ENCODE measurements around the gene CLEC18B. TPM values are rescaled to one million over a fixed set of nuclear protein-coding genes. Genes with fewer than 3 reads are reported as not detected.
"Not testable (repeated sequence)": the region's sequence is repeated elsewhere in the genome, so short reads cannot be mapped to it uniquely, and the experiment has no call there.

The CLEC18B gene
- polyA plus RNA-seq, 1 experiment, result not detected

DNA sequence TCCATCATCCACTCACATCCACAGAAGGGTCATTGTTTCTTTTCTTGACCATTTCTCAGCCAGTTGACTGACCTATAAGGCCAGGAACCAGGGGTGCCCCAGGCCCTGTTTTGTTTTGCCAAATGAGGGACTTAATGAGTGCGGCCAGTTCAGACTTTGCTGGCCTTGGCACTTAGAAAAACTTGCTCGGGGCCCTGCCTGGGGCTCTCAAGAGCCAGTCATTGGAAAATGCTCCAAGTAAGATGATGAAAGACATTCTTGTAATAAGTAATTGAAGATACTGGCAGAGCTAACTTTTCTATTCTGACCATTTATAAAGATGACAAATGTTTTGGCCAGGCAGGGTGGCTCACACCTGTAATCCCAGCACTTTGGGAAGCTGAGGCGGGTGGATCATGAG, 29.0 kb upstream of the CLEC18B start:
- TF ChIP-seq, protein P1, sequence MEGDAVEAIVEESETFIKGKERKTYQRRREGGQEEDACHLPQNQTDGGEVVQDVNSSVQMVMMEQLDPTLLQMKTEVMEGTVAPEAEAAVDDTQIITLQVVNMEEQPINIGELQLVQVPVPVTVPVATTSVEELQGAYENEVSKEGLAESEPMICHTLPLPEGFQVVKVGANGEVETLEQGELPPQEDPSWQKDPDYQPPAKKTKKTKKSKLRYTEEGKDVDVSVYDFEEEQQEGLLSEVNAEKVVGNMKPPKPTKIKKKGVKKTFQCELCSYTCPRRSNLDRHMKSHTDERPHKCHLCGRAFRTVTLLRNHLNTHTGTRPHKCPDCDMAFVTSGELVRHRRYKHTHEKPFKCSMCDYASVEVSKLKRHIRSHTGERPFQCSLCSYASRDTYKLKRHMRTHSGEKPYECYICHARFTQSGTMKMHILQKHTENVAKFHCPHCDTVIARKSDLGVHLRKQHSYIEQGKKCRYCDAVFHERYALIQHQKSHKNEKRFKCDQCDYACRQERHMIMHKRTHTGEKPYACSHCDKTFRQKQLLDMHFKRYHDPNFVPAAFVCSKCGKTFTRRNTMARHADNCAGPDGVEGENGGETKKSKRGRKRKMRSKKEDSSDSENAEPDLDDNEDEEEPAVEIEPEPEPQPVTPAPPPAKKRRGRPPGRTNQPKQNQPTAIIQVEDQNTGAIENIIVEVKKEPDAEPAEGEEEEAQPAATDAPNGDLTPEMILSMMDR (IDR thresholded peaks at IDR 0.05; ENCODE audit: insufficient read depth, low read depth, low read length), result no peak
- ChIA-PET CTCF (no interaction called here), POLR2A (no interaction called here)
- H3K27me3 ChIP-seq (ENCODE audit: control insufficient read depth, insufficient read depth, low read length), result no peaks in the 10 kb centered on the region
- no peak overlapping the region for H3K4me3 ChIP-seq (ENCODE audit: low read depth, low read length)
- H3K36me3 ChIP-seq (ENCODE audit: control insufficient read depth, insufficient read depth, low read length), result peaks cover 16% of the 10 kb centered on the region
- no peak for DNase-seq (ENCODE audit: low read depth)

DNA sequence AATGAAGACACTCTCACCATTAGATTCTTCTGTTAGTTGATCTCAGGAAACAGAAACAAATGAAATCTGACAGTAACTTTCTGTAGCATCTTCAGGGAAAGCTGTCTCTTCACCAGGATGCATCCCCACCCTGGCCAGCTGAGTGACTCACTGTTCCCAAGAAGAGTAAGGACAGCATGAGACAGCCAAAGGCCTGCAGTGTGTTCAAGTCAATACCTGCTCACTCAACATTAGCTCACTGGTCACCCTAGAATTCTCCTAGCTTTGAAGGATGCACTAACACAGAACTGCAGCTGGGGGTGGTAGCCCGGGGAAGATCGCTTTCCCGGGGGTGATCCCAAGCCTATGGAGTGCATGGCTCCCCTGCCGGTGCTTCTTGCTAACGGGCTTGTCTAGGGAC, 28.2 kb upstream of the CLEC18B start:
- Histone ChIP-seq H3K27me3 (ENCODE audit: control insufficient read depth, insufficient read depth, low read length) (no peaks in the 10 kb centered on the region), H3K4me3 (ENCODE audit: low read depth, low read length) (no peak overlapping the region), H3K36me3 (ENCODE audit: control insufficient read depth, insufficient read depth, low read length) (peaks cover 13% of the 10 kb centered on the region)
- ChIA-PET CTCF (interaction anchor here (0.9 to 1.1 kb wide), 3 partner anchors 12 to 24 kb away, joined by 3 to 4 read pairs (median 3); no protein-coding TSS in a partner anchor), POLR2A (interaction anchor here (0.6 kb wide), 1 partner anchor 1389 kb away, joined by 4 read pairs; no protein-coding TSS in a partner anchor)
- TF ChIP-seq, protein P1 (IDR thresholded peaks at IDR 0.05; ENCODE audit: insufficient read depth, low read depth, low read length), result peak; percentile 24; the same call in 1 of the 2 replicates
- no peak for DNase-seq (ENCODE audit: low read depth)

DNA sequence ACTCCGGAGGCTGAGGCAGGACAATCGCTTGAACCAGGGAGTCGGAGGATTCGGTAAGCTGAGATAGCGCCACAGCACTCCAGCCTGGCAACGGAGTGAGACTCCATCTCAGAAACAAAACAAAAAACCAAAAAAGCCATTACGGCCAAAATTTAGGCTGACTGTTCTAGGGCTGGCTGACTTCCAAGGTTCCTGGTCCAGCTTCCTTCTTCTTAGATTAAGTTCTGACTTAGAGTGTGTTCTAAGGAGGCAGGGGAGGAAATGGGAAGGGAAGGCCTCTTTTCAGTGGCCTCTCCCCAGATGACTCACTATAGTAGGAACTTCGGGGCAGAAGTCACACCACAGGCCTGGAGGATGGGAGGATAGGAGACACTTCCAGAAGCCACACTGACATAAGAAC, 27.7 kb upstream of the CLEC18B start:
- TF ChIP-seq, protein P1 (IDR thresholded peaks at IDR 0.05; ENCODE audit: insufficient read depth, low read depth, low read length), result no peak
- peak; percentile 89 for DNase-seq (ENCODE audit: low read depth)
- POLR2A ChIA-PET, result interaction anchor here (0.6 kb wide), 1 partner anchor 24 kb away, joined by 6 read pairs; no protein-coding TSS in a partner anchor
- Histone ChIP-seq H3K4me3 (ENCODE audit: low read depth, low read length) (no peak overlapping the region), H3K27me3 (ENCODE audit: control insufficient read depth, insufficient read depth, low read length) (no peaks in the 10 kb centered on the region), H3K36me3 (ENCODE audit: control insufficient read depth, insufficient read depth, low read length) (peaks cover 13% of the 10 kb centered on the region)
- CTCF ChIA-PET, result interaction anchor here (0.9 to 1.1 kb wide), 3 partner anchors 11 to 25 kb away, joined by 3 to 4 read pairs (median 3); no protein-coding TSS in a partner anchor

DNA sequence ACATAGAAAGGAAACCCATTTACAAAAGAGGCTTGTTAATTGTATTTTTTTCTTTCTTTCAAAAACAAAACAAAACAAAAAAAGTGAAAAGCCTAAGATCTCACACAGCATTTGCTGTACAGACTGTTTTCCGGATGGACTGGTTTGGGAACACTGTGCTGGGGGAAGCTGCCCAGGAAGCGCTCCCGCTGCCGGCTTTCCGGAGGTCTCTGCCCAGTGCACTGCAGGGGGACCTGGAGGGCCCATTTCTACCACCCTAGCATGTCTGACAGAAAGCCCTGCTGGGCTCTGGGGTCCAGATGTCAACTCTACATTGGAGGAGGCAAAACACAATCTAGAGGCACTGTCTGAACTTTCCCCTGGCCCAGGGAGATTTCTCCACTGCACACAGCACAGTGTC, 26.3 kb upstream of the CLEC18B start:
- POLR2A ChIA-PET, result no interaction called here
- H3K4me3 ChIP-seq (ENCODE audit: low read depth, low read length), result no peak overlapping the region
- CTCF ChIA-PET, result no interaction called here
- DNase-seq (ENCODE audit: low read depth), result no peak
- peaks cover 9% of the 10 kb centered on the region for H3K36me3 ChIP-seq (ENCODE audit: control insufficient read depth, insufficient read depth, low read length)
- no peaks in the 10 kb centered on the region for H3K27me3 ChIP-seq (ENCODE audit: control insufficient read depth, insufficient read depth, low read length)
- TF ChIP-seq, protein P1 (IDR thresholded peaks at IDR 0.05; ENCODE audit: insufficient read depth, low read depth, low read length), result no peak

DNA sequence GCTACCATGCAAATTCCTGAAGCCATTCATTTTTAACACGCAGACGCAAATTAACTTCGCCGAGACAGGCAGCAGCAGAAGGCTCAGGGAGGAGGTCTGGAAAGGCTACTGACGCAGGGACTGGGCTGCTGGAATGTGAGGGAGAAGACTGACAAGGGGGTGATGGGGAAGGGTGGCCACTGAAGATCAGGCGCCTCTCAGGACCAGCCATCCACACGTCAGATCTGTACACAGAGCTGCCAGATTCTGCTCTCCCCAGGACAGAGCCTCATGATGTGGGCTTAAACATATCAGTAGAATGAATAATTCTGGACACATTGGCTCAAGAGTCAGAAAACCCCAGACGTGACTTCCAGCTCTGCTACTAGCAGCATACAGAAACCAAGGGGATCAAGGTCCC, 25.6 kb upstream of the CLEC18B start:
- H3K36me3 ChIP-seq (ENCODE audit: control insufficient read depth, insufficient read depth, low read length), result peaks cover 3% of the 10 kb centered on the region
- CTCF ChIA-PET, result no interaction called here
- DNase-seq (ENCODE audit: low read depth), result no peak

DNA sequence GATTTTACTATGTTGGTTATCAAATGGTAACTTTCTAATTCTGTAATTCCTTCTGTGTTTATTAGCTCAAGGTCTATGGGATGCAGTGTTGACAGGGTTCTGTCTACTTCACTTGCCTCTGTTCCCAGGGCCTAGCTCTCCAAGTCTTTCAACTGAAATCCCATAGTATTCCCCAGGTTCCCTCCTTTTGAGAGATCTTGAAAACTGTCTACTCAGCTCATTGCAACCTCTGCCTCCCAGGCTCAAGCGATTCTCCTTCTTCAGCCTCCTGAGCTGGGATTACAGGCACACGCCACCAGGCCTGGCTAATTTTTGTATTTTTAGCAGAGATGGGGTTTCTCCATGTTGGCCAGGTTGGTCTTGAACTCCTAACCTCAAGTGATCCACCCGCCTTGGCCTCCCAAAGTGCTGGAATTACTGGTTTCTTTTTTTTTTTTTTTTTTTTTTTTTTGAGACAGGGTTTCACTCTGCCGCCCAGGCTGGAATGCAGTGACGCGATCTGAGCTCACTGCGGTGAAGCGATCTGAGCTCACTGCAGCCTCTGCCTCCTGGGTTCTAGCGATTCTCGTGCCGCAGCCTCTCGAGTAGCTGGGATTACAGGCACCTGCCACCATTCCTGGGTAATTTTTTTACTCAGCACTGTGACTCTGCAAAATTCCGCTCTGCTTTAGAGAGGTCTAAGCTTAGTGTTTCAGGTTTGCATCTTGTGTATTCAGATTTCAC, 22.5 kb upstream of the CLEC18B start:
- CTCF ChIA-PET; H3K4me3 ChIP-seq (ENCODE audit: low read depth, low read length); POLR2A ChIA-PET; H3K36me3 ChIP-seq (ENCODE audit: control insufficient read depth, insufficient read depth, low read length); DNase-seq (ENCODE audit: low read depth); H3K27me3 ChIP-seq (ENCODE audit: control insufficient read depth, insufficient read depth, low read length): not testable (repeated sequence)

More for the DNA sequence above, 25.6 kb upstream of the CLEC18B start:
- TF ChIP-seq, protein P1 (IDR thresholded peaks at IDR 0.05; ENCODE audit: insufficient read depth, low read depth, low read length), result no peak
- POLR2A ChIA-PET, result no interaction called here
- H3K4me3 ChIP-seq (ENCODE audit: low read depth, low read length), result no peak overlapping the region
- no peaks in the 10 kb centered on the region for H3K27me3 ChIP-seq (ENCODE audit: control insufficient read depth, insufficient read depth, low read length)

Data from BJ (cell line).